Cardiac muscle cell (in vitro differentiated cells and primary cell): Measurements from ENCODE around the gene TRIM61. TPM values are rescaled to one million over a fixed set of nuclear protein-coding genes. Genes with fewer than 3 reads are reported as not detected.
"Not testable (repeated sequence)": the region's sequence is repeated elsewhere in the genome, so short reads cannot be mapped to it uniquely, and the experiment has no call there.

ENCODE experiments used
- DNase-seq, 2 donors: peaks; one replicate each; pipeline versions ENCODE4 v3.0.0 to v3.0.0-alpha.2; 2010 to 2017; ENCODE audit warnings: low read depth in 1 of 2, low spot score in 1 of 2
- H3K27ac ChIP-seq: fragments of 200-600 bp; sonication (generic); 2 replicates; pipeline ENCODE4 v1.5.1; 2016
- H3K27me3 ChIP-seq: fragments of 200-600 bp; sonication (generic); 2 replicates; pipeline ENCODE4 v1.6.0; 2016; ENCODE audit warnings: control low read depth
- H3K36me3 ChIP-seq: fragments of 200-600 bp; sonication (generic); 2 replicates; pipeline ENCODE4 v1.5.1; 2016; ENCODE audit warnings: control low read depth
- H3K4me1 ChIP-seq: fragments of 200-600 bp; sonication (generic); 2 replicates; pipeline ENCODE4 v1.8.1; 2017; ENCODE audit warnings: low read depth, mild to moderate bottlenecking, mixed run types
- H3K4me3 ChIP-seq: fragments of 200-600 bp; sonication (generic); 2 replicates; pipeline ENCODE4 v1.5.1; 2016; ENCODE audit warnings: mild to moderate bottlenecking
- H3K9me3 ChIP-seq: fragments of 200-600 bp; sonication (generic); 2 replicates; pipeline ENCODE4 v1.5.1; 2017; ENCODE audit warnings: low read depth, mild to moderate bottlenecking, control low read depth
- polyA plus RNA-seq: library from polyadenylated mRNA; unstranded; fragments of >200 nt; fragmentation: Nextera tagmentation; extraction: Ambion mirVana; gene quantifications from 2 replicates; pipeline ENCODE4 v1.2.1, GENCODE V29; 2016
- total RNA-seq: library from RNA; depleted of rRNA; stranded (reverse); fragments of >200 nt; gene quantifications from 2 replicates; pipeline ENCODE4 v1.2.3, GENCODE V29; 2016
- TF ChIP-seq, protein P1 (sequence below): IDR thresholded peaks from 2 replicates; pipeline ENCODE4 v1.5.1; 2012; ENCODE audit warnings: low read depth, mild to moderate bottlenecking, low read length

TRIM61 gene
- total and polyA plus RNA-seq, 2 experiments from 2014 or later: 1.4 to 1.9 TPM

DNA sequence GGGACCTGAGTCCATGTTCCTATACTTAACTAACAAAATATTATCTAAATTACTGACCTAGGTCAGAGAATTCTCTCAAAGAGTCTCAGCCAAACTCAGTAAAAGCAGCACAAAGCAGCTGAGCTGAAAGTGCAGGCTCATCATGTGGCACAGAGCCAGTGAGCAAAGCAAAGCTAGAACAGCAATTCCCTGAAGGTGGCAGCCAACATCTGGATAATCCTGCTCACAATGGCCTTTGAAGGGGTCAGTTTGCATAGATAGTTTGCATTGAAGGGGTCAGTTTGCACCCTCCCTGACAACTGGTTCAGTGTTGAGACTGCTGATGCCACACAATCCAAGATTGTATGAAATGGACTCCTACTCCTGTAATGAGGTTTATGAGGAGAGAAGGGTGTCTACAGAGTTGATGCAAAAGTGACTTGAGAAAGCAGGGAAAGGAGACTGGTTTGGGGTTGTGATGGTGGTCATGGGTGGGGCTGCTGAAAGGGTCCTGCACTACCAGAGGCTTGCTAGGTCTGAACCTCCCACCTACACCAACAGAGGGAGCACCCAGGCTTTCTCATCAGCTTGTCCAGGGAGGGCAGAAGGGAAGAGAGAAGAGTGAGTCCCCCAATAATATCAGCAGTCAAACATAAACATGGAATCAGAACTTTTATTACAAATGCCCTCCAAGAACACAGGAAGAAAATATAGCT lies 39.7 kb downstream of the TRIM61 start:
- peak; percentile 11 to 32 for DNase-seq
- H3K27me3 ChIP-seq: no peaks in the 10 kb centered on the region
- no peak overlapping the region for H3K4me3 ChIP-seq
- H3K36me3 ChIP-seq: no peaks in the 10 kb centered on the region
- no peaks in the 10 kb centered on the region for H3K9me3 ChIP-seq
- no peaks in the 10 kb centered on the region for H3K4me1 ChIP-seq
- TF ChIP-seq, protein P1, sequence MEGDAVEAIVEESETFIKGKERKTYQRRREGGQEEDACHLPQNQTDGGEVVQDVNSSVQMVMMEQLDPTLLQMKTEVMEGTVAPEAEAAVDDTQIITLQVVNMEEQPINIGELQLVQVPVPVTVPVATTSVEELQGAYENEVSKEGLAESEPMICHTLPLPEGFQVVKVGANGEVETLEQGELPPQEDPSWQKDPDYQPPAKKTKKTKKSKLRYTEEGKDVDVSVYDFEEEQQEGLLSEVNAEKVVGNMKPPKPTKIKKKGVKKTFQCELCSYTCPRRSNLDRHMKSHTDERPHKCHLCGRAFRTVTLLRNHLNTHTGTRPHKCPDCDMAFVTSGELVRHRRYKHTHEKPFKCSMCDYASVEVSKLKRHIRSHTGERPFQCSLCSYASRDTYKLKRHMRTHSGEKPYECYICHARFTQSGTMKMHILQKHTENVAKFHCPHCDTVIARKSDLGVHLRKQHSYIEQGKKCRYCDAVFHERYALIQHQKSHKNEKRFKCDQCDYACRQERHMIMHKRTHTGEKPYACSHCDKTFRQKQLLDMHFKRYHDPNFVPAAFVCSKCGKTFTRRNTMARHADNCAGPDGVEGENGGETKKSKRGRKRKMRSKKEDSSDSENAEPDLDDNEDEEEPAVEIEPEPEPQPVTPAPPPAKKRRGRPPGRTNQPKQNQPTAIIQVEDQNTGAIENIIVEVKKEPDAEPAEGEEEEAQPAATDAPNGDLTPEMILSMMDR: peak; percentile 15
- no peak overlapping the region for H3K27ac ChIP-seq

DNA sequence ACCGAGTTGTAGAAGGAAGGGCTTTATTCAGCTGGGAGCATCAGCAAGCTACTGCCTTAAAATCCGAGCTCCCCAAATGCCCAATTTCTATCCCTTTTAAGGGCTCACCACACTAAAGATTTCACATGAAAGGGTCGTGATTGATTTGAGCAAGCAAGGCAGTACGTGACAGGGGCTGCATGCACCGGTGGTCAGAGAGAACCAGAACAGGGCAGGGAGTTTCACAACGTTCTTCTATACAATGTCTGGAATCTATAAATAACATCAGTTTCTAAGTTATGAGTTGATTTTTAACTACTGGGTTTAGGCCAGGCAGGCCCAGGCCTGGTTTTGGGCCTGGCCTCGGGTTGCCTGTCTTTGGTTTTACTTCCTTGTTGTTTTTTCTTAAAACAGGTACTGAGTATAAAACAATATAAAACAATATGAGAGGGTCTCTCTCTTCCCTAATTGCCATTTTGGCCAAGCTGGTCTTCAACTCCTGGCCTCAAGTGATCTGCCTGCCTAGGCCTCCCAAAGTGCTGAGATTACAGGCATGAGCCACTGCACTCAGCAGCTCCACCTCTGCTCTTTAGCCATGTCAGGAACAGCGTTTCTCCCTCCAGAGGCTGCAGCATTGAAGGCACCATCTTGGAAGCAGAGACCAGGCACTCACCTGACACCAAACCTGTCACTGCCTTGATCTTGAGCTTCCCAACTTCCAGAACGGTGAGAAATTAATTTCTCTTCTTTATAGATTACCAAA lies 41.4 kb downstream of the TRIM61 start:
- not testable (repeated sequence) for H3K9me3 ChIP-seq, DNase-seq, H3K4me3 ChIP-seq, H3K27ac ChIP-seq, H3K36me3 ChIP-seq, H3K4me1 ChIP-seq, H3K27me3 ChIP-seq

GRCh38 chr4:164935363-164935762 lies 42.1 kb downstream of the TRIM61 start:
- no peak overlapping the region for H3K4me3 ChIP-seq
- no peak for DNase-seq
- TF ChIP-seq, protein P1: no peak
- H3K27me3 ChIP-seq: no peaks in the 10 kb centered on the region
- no peaks in the 10 kb centered on the region for H3K4me1 ChIP-seq
- H3K27ac ChIP-seq: no peak overlapping the region
- no peaks in the 10 kb centered on the region for H3K36me3 ChIP-seq
- H3K9me3 ChIP-seq: no peaks in the 10 kb centered on the region

GRCh38 chr4:164933244-164933643 lies 44.2 kb downstream of the TRIM61 start:
- H3K4me1 ChIP-seq: no peaks in the 10 kb centered on the region
- no peak overlapping the region for H3K27ac ChIP-seq
- H3K4me3 ChIP-seq: no peak overlapping the region
- no peaks in the 10 kb centered on the region for H3K9me3 ChIP-seq
- TF ChIP-seq, protein P1: no peak
- H3K36me3 ChIP-seq: no peaks in the 10 kb centered on the region
- no peaks in the 10 kb centered on the region for H3K27me3 ChIP-seq
- DNase-seq: no peak

DNA sequence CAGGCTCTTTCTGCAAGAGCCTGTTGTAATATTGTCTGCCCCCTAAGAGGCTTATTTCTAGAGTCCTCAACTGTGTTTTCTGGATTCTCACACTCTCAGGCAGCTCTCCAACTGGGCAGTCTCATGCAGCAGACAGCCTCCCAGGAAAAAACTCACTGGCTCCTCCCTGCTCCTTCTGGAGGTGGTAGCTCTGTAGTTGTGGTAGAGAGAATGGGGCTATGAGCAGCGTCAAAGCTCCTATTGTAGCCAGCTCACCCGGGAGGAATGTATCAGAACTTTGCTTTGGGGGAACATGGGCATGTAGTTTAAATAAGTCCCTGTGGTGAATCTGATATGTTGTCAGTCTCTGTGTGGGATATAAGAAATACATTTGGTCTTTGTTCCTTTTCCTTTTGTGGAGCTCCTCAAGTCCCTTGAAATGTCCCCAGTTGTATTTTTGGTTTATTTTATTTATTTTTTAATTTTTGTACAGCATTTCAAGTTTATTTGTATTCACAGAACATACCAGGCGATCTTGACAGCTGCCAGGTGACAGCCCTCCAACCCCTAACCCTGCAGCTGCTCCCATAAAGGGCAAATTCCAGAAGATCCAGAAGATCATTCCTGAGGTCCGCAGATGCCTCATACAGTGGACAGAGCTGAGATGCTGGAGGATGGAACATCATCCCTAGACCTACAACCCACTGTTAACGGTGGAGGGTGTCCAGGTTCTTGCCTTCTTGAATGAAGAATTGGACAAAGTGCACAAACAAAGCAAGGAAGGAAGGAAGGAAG lies 45.7 kb downstream of the TRIM61 start:
- TF ChIP-seq, protein P1: no peak
- Histone ChIP-seq H3K4me1 (no peaks in the 10 kb centered on the region), H3K36me3 (no peaks in the 10 kb centered on the region), H3K27me3 (no peaks in the 10 kb centered on the region), H3K4me3 (no peak overlapping the region), H3K9me3 (no peaks in the 10 kb centered on the region), H3K27ac (no peak overlapping the region)
- DNase-seq: no peak
